ENCODE measurements around the gene RSPO1.

Gene RSPO1

DNA sequence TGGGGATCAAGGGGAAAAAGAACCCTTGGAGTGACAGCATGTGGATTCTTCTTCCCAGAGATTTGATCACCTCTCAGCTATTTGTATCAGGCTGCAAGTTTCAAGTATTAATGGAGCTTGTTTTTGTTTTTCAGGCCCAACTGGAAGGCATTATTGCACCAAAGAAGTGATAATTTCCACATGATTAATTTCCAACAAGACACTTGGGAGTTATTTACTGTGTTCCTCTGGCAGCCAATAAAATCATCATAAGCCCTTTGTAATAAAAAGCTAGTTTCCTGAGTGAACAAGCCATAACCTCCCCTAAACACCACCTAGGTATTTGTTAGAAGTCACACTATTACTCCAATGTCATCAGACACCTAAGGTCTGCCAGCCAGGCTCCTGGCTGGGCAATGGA is 69.8 kb downstream of the RSPO1 start:
- no peak for DNase-seq (ENCODE audit: low spot score)

DNA sequence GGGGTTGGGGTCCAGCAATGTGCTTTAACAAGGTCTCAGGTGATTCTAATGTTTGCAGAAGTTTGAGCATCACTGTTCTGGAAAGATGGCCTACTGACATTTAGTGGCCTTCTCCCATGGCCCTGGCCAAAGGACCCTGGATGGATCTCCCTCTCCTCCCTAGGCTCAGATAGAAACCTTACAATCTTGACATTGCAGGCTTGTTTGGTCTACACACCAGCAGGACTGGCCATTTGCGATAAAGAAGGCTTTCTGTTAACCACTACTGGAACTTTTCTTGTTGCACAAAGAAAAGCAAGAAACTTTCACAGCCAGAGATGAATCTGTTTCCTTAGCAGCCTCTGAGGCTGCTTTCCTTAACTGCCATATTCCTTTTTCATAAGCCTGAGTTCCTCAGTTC is 71.7 kb downstream of the RSPO1 start:
- DNase-seq (ENCODE audit: low spot score), result no peak

Data from HuH-7.5 (cell line).